ENCODE measurements around the gene MED9.
A peak's percentile ranks its signal among the peaks of the same experiment; 100 is the strongest.
"Not testable (repeated sequence)": the region's sequence is repeated elsewhere in the genome, so short reads cannot be mapped to it uniquely, and the experiment has no call there.

Gene MED9

DNA sequence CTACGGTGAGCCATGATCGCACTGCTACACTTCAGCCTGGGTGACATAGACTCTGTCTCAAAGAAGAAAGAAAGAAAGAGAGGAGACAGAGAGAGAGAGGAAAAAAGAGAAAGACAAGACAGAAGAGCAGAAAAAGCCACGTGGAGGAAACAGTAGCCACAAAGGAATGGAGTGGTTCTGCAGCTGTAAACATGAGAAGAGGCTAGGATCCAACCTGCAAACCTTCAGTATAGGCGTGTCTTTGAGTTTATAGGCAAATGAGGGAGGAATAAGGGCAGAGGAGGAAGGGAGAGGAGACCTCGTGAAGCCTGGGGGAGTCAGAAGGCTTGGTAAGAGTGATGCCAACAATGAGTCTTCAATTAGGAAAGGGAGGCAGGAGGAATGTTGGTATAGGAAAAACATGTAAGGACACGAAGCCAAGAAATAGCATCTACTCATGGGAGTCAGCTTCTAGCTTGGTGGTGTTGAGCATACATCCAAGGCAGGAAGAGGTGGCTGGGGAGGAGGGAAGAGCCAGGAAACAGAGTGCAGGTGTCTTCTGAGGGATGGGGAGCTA, 3.9 kb downstream of the MED9 start:
- TF ChIP-seq, protein P1, sequence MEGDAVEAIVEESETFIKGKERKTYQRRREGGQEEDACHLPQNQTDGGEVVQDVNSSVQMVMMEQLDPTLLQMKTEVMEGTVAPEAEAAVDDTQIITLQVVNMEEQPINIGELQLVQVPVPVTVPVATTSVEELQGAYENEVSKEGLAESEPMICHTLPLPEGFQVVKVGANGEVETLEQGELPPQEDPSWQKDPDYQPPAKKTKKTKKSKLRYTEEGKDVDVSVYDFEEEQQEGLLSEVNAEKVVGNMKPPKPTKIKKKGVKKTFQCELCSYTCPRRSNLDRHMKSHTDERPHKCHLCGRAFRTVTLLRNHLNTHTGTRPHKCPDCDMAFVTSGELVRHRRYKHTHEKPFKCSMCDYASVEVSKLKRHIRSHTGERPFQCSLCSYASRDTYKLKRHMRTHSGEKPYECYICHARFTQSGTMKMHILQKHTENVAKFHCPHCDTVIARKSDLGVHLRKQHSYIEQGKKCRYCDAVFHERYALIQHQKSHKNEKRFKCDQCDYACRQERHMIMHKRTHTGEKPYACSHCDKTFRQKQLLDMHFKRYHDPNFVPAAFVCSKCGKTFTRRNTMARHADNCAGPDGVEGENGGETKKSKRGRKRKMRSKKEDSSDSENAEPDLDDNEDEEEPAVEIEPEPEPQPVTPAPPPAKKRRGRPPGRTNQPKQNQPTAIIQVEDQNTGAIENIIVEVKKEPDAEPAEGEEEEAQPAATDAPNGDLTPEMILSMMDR (conservative IDR thresholded peaks at IDR 0.05): no peak
- H3K27ac ChIP-seq: no peak overlapping the region

DNA sequence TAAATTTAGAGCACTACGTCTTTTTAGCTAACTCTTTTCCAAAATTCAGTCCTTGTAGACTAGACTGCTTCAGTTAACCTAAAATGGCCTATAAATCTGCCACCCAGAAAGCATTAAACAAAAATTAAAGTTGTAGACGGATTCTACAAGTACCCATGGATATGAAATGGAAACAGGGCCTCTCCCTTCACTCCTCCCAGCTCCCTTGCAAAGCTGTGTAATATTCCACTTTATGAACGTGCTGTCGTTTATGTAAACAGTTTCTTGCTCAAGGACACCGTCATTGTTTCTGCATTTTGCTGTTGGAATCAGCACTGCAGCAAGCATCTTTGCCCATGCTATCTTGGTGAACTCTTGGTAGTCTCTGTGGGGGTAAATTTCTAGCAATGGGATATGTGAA, 5.1 kb downstream of the MED9 start:
- H3K27ac ChIP-seq: no peak overlapping the region
- TF ChIP-seq, protein P1 (conservative IDR thresholded peaks at IDR 0.05): no peak

DNA sequence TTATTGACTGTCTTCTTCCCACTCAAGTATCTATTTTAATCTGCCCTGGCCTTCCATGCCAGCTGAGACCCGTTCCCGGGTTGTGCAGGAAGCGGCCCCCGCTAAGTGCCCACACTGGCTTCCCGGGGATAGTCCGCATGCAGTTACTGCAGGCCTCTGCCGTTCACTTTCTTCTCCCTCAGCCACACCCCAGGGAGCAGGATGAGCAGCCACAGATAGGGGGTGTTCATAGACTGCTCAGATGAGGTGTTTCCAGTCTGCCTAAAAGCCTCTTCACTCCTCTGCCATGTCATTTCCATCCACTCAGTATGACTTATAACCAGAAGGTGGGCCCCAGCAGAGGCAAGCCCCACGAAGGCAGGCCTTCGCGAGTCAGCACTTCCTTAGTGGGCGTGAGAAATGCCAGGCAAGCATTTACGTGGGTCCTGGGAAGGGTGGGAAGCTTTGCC, 7.7 kb downstream of the MED9 start:
- no peak overlapping the region for H3K27ac ChIP-seq
- TF ChIP-seq, protein P1 (conservative IDR thresholded peaks at IDR 0.05): no peak

DNA sequence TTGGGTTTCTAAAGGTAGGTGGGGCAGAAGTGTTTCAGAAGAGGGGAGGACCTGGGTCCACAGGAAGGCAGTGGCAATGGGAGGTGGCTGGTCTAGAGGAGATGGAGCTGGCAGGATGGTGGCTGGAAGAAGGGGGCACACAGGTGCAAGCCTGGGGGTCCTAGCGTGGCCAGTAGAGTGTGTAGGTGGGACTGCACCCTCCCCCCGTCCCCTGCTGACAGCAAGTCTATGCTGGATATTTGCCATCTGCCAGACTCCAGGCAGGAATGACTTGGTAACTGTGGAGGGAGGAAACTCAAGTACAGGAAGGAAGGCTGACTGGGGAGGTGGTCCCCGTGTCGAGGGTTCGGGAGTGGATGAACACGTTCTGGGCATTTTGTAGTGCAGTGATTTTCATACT, 8.6 kb downstream of the MED9 start:
- H3K27ac ChIP-seq: no peak overlapping the region
- TF ChIP-seq, protein P1 (conservative IDR thresholded peaks at IDR 0.05): no peak

DNA sequence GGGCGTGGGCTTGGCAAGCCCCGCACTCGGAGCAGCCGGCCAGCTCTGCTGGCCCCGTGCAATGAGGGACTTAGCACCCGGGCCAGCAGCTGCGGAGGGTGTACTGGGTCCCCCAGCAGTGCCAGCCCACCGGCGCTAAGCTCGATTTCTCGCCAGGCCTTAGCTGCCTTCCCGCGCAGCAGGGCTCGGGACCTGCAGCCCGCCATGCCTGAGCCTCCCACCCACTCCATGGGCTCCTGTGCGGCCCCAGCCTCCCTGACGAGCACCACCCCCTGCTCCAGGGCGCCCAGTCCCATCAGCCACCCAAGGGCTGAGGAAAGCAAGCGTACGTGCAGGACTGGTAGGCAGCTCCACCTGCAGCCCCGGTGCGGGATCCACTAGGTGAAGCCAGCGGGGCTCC, 9.6 kb downstream of the MED9 start:
- not testable (repeated sequence) for H3K27ac ChIP-seq

DNA sequence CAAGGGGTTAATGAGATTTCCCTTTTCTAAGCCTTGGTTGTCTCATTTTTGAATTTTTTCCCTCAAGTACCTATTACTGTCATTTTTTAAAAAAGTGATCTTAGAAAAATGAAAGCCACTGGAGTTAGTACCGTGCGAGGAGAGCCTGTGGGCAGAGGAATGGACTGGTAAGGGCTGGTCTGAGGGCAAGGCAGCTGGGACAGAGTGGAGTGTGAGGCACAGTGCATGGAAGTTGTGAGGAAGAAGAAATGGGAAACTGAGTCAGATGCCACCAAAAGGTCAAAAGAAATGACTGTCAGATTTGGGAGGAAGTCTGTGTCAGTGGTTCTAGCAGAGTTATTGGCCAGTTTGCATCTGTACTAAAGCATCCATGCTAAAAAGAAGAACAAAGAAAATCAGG, 11.2 kb downstream of the MED9 start:
- TF ChIP-seq, protein P1 (conservative IDR thresholded peaks at IDR 0.05): no peak
- no peak overlapping the region for H3K27ac ChIP-seq

DNA sequence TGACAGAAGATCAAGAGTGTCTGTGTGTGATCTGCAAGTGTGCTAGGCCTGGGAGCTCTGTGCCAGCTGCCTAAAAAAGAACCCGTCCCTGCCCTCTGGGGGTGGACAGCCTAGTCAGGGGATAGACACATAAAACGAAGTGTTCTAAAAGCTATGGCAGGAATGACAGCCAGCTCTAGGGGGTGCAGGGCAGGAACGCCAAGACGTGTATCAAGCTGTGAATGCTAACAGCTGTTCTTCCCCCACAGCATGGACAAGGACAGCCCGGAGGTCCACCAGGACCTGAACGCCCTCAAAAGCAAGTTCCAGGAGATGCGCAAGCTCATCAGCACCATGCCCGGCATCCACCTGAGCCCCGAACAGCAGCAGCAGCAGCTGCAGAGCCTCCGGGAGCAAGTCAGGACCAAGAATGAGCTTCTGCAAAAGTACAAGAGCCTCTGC, 14.3 kb downstream of the MED9 start:
- H3K27ac ChIP-seq: peak overlapping the region; percentile 28; the same call in 1 of the 2 replicates
- TF ChIP-seq, protein P1 (conservative IDR thresholded peaks at IDR 0.05): no peak

DNA sequence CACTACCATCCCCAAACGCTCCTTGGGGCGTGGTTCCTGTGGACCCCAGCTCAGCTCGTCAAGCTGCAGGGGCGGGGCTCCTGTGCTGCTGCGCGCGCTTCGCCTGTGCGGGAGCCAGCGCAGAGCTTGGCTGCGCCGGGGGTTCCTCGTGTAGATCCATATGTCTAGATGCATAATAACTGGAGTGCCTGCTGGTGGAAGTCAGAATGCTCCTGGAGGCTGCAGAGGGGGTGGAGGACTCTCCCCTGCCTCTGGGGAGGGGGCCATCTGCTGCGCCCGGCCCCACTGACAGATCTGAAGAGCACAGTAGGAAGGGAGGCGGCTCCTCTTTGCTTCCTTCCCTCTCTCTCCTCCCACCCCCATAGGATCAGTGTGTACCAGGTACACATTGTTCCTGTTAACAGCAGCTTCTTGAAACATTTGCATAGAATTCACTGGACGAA, 14.8 kb downstream of the MED9 start:
- TF ChIP-seq, protein P1 (conservative IDR thresholded peaks at IDR 0.05): no peak
- peak overlapping the region; percentile 28; the same call in 1 of the 2 replicates for H3K27ac ChIP-seq

Measured in VCaP (cell line).